ENCODE data around the gene TNK2.
A peak's percentile ranks its signal among the peaks of the same experiment; 100 is the strongest.
"Not testable (repeated sequence)": the region's sequence is repeated elsewhere in the genome, so short reads cannot be mapped to it uniquely, and the experiment has no call there.

Gene TNK2

GRCh38 chr3:195914146-195914545 is 5.8 kb upstream of the TNK2 start:
- H3K9ac ChIP-seq (ENCODE audit: low read depth, low read length); H3K4me3 ChIP-seq (ENCODE audit: low read length); H3K9me3 ChIP-seq (replicated peaks; ENCODE audit: low read length); H3K36me3 ChIP-seq (ENCODE audit: insufficient read depth, low read length); H3K27me3 ChIP-seq (ENCODE audit: control insufficient read depth, insufficient read depth, low read length): not testable (repeated sequence)
- Histone ChIP-seq H3K4me1 (ENCODE audit: control insufficient read depth, insufficient read depth, low read length) (peaks cover 19% of the 10 kb centered on the region), H3K4me2 (ENCODE audit: low read length) (peak overlapping the region; percentile 75)

GRCh38 chr3:195913382-195913781 is 5.0 kb upstream of the TNK2 start:
- H3K9ac ChIP-seq (ENCODE audit: low read depth, low read length) = no peak overlapping the region
- H3K4me3 ChIP-seq (ENCODE audit: low read length) = no peak overlapping the region
- peaks cover 21% of the 10 kb centered on the region for H3K4me1 ChIP-seq (ENCODE audit: control insufficient read depth, insufficient read depth, low read length)
- no peaks in the 10 kb centered on the region for H3K36me3 ChIP-seq (ENCODE audit: insufficient read depth, low read length)
- no peak overlapping the region for H3K4me2 ChIP-seq (ENCODE audit: low read length)
- no peaks in the 10 kb centered on the region for H3K9me3 ChIP-seq (replicated peaks; ENCODE audit: low read length)
- peaks cover 7% of the 10 kb centered on the region for H3K27me3 ChIP-seq (ENCODE audit: control insufficient read depth, insufficient read depth, low read length)

GRCh38 chr3:195911946-195912270 is 3.6 kb upstream of the TNK2 start:
- H3K4me1 ChIP-seq (ENCODE audit: control insufficient read depth, insufficient read depth, low read length) = peaks cover 36% of the 10 kb centered on the region
- H3K27me3 ChIP-seq (ENCODE audit: control insufficient read depth, insufficient read depth, low read length) = peaks cover under 1% of the 10 kb centered on the region

GRCh38 chr3:195911041-195911945 is 2.9 kb upstream of the TNK2 start:
- Histone ChIP-seq H3K36me3 (ENCODE audit: insufficient read depth, low read length) (no peaks in the 10 kb centered on the region), H3K4me1 (ENCODE audit: control insufficient read depth, insufficient read depth, low read length) (peaks cover 42% of the 10 kb centered on the region), H3K4me3 (ENCODE audit: low read length) (no peak overlapping the region), H3K27me3 (ENCODE audit: control insufficient read depth, insufficient read depth, low read length) (no peaks in the 10 kb centered on the region), H3K9ac (ENCODE audit: low read depth, low read length) (no peak overlapping the region), H3K4me2 (ENCODE audit: low read length) (no peak overlapping the region), H3K9me3 (replicated peaks; ENCODE audit: low read length) (no peaks in the 10 kb centered on the region)

More at GRCh38 chr3:195911946-195912270, 3.6 kb upstream of the TNK2 start:
- H3K4me2 ChIP-seq (ENCODE audit: low read length) = no peak overlapping the region
- H3K9me3 ChIP-seq (replicated peaks; ENCODE audit: low read length) = no peaks in the 10 kb centered on the region
- H3K4me3 ChIP-seq (ENCODE audit: low read length) = no peak overlapping the region
- no peaks in the 10 kb centered on the region for H3K36me3 ChIP-seq (ENCODE audit: insufficient read depth, low read length)
- H3K9ac ChIP-seq (ENCODE audit: low read depth, low read length) = no peak overlapping the region

GRCh38 chr3:195910499-195910845 is 2.1 kb upstream of the TNK2 start:
- Histone ChIP-seq H3K4me2 (ENCODE audit: low read length) (peak overlapping the region; percentile 92), H3K27me3 (ENCODE audit: control insufficient read depth, insufficient read depth, low read length) (no peaks in the 10 kb centered on the region), H3K9me3 (replicated peaks; ENCODE audit: low read length) (no peaks in the 10 kb centered on the region), H3K4me3 (ENCODE audit: low read length) (no peak overlapping the region), H3K4me1 (ENCODE audit: control insufficient read depth, insufficient read depth, low read length) (peaks cover 48% of the 10 kb centered on the region), H3K9ac (ENCODE audit: low read depth, low read length) (no peak overlapping the region), H3K36me3 (ENCODE audit: insufficient read depth, low read length) (no peaks in the 10 kb centered on the region)

- Histone ChIP-seq H3K36me3 (ENCODE audit: insufficient read depth, low read length) (no peaks in the 10 kb centered on the region), H3K4me1 (ENCODE audit: control insufficient read depth, insufficient read depth, low read length) (peaks cover 48% of the 10 kb centered on the region), H3K9ac (ENCODE audit: low read depth, low read length) (peak overlapping the region; percentile 64), H3K4me2 (ENCODE audit: low read length) (peak overlapping the region; percentile 92), H3K4me3 (ENCODE audit: low read length) (peak overlapping the region; percentile 73), H3K9me3 (replicated peaks; ENCODE audit: low read length) (no peaks in the 10 kb centered on the region), H3K27me3 (ENCODE audit: control insufficient read depth, insufficient read depth, low read length) (no peaks in the 10 kb centered on the region)
Measured at GRCh38 chr3:195909644-195910498, 1.5 kb upstream of the TNK2 start.

GRCh38 chr3:195908694-195909581 is 587 bp upstream of the TNK2 start:
- Histone ChIP-seq H3K27me3 (ENCODE audit: control insufficient read depth, insufficient read depth, low read length) (no peaks in the 10 kb centered on the region), H3K4me3 (ENCODE audit: low read length) (peak overlapping the region; percentile 73), H3K4me1 (ENCODE audit: control insufficient read depth, insufficient read depth, low read length) (peaks cover 39% of the 10 kb centered on the region), H3K36me3 (ENCODE audit: insufficient read depth, low read length) (no peaks in the 10 kb centered on the region), H3K9me3 (replicated peaks; ENCODE audit: low read length) (no peaks in the 10 kb centered on the region), H3K4me2 (ENCODE audit: low read length) (peak overlapping the region; percentile 82), H3K9ac (ENCODE audit: low read depth, low read length) (peak overlapping the region; percentile 38)

GRCh38 chr3:195907684-195907933 is 742 bp downstream of the TNK2 start:
- peaks cover 39% of the 10 kb centered on the region for H3K4me1 ChIP-seq (ENCODE audit: control insufficient read depth, insufficient read depth, low read length)
- H3K4me3 ChIP-seq (ENCODE audit: low read length) = peak overlapping the region; percentile 73
- H3K9ac ChIP-seq (ENCODE audit: low read depth, low read length) = no peak overlapping the region
- H3K27me3 ChIP-seq (ENCODE audit: control insufficient read depth, insufficient read depth, low read length) = no peaks in the 10 kb centered on the region
- H3K9me3 ChIP-seq (replicated peaks; ENCODE audit: low read length) = no peaks in the 10 kb centered on the region
- H3K4me2 ChIP-seq (ENCODE audit: low read length) = peak overlapping the region; percentile 82
- no peaks in the 10 kb centered on the region for H3K36me3 ChIP-seq (ENCODE audit: insufficient read depth, low read length)

- Histone ChIP-seq H3K4me3 (ENCODE audit: low read length) (peak overlapping the region; percentile 73), H3K27me3 (ENCODE audit: control insufficient read depth, insufficient read depth, low read length) (no peaks in the 10 kb centered on the region), H3K9me3 (replicated peaks; ENCODE audit: low read length) (no peaks in the 10 kb centered on the region), H3K9ac (ENCODE audit: low read depth, low read length) (no peak overlapping the region), H3K4me1 (ENCODE audit: control insufficient read depth, insufficient read depth, low read length) (peaks cover 40% of the 10 kb centered on the region), H3K4me2 (ENCODE audit: low read length) (peak overlapping the region; percentile 82), H3K36me3 (ENCODE audit: insufficient read depth, low read length) (no peaks in the 10 kb centered on the region)
Measured at GRCh38 chr3:195906865-195907683, 1.3 kb downstream of the TNK2 start.

GRCh38 chr3:195905970-195906864 is 2.1 kb downstream of the TNK2 start:
- H3K9me3 ChIP-seq (replicated peaks; ENCODE audit: low read length) = no peaks in the 10 kb centered on the region
- peaks cover 41% of the 10 kb centered on the region for H3K4me1 ChIP-seq (ENCODE audit: control insufficient read depth, insufficient read depth, low read length)
- H3K27me3 ChIP-seq (ENCODE audit: control insufficient read depth, insufficient read depth, low read length) = no peaks in the 10 kb centered on the region
- peak overlapping the region; percentile 82 for H3K4me2 ChIP-seq (ENCODE audit: low read length)
- H3K4me3 ChIP-seq (ENCODE audit: low read length) = no peak overlapping the region
- no peak overlapping the region for H3K9ac ChIP-seq (ENCODE audit: low read depth, low read length)
- H3K36me3 ChIP-seq (ENCODE audit: insufficient read depth, low read length) = no peaks in the 10 kb centered on the region
